NCI-H345 (cell line): ENCODE measurements around the gene FBN1.

Experiments used
- DNase-seq: peaks from one replicate; lab custom pipeline; 2025; lab: John Stamatoyannopoulos, UW

The FBN1 gene

DNA sequence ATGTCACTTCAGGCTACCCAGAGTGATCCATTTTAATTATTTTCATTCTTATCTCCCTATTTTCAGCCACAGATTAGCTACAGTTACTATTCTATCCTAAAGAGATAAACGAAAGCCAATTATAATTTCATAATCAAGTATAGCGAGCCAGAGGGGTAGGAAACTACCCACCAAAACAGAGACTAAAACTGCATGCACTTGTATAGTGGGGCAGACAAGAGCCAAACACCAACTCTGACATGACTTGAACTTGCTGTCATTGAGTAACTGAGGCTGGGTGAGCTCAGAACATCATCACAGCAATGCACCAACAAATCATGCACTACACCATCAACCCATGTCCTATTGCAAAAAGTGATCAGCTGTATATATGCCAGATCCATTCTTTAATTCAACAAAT lies 64.8 kb downstream of the FBN1 start:
- DNase-seq = no peak

DNA sequence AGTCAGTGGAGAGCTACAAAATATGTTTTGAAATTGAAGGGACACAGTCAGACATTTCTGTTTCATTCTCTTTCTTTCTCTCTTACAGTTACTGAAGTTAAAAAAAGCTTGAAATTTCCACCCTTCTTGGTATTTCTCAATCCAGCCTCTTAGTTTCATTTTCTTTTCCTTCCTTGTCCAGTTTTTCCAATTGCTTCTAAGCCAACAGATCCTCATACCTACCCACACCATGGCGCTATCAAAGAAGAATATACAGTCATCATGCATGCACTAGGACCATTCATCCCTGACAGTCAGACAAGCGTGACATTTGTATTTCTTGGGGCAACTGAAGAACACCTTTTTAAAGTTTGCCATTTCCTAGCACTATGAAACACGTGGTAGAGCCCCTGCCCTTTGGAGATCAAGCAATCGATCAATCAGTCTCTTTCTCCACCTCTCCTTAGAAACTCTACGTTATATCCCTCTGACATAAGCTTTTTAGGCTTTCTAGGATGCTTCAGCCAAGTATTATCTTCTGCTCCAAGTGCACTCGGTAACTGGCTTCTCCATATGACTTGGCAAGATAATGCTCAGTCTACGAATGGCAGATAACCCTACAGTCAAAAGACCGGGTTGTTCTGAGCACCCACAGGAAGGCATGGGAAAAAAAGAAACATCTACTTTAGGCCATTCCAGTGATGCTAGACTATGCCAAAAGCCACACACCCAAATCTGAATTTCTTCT lies 65.4 kb downstream of the FBN1 start:
- no peak for DNase-seq

DNA sequence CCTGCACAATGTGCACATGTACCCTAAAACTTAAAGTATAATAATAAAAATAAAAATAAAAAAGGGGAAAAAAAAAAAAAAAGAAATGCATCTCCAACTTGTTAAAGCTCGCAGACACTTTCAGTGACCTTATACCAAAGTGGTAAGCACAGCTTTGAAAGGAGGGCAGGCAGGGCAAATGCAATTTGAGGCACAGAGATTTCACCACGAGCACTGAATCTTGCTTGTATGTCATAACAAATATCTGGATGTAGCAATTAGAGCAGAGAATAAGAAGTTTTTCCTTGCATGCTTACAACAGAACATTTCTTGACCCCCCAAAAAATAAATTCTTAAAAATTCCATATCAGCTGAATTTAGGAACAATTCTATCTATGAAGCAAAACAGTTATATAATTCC lies 66.5 kb downstream of the FBN1 start:
- no peak for DNase-seq

DNA sequence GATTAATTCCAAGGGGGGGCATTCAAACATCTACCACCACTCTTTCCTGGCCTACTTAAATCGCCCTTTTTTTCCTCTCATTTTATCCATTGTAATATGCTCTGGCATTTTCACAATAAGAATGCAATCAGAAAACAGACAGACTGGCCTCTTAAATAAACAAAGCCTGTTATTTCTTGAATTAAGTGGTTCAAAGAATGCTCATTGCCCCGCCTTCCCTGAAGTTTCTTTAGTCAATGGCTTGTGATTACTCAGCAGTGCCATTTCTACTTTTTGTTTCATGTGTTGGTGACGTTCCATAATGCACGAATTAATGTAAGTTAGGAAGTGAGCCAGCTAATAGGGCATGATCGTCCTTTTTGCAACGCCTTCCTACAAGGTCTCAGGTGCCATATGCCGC lies 68.0 kb downstream of the FBN1 start:
- no peak for DNase-seq

DNA sequence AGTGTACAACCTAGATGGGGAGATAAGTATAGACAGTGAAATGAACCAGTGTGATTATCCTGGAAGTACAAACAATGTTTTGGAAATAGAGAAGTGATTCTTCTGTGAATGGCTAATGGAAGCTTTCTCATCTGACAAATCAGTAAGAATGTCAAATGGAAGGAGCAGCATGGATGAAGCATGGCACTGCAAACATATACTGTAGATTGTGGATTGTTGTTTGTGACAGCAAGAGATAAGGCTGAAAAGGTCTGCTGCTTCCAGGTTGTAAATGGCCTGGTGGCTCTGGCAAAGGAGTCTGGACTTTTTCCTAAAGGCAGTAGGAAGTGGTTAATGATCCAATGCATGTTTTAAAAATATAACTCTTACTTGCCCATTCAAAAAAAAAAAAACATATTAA lies 71.3 kb downstream of the FBN1 start:
- DNase-seq = no peak

DNA sequence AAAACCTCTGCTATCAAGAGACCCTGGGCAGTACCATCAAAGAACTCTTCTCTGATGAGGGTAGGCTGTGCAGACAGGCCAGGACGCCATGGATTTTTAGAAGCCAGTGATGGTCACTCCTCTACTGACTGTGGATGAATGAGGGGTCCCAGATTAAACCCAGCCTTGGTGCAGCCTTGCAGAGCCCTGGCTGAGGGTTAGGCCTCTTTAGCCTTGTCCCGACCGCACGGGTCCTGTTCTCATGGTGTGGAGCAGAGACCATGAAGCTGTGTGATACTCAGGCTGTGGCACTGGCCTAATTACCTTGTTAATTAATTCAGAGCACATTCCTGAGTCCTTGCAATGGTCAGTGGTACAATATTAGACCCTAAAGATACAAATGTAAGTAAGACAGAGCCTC lies 71.7 kb downstream of the FBN1 start:
- DNase-seq = no peak

DNA sequence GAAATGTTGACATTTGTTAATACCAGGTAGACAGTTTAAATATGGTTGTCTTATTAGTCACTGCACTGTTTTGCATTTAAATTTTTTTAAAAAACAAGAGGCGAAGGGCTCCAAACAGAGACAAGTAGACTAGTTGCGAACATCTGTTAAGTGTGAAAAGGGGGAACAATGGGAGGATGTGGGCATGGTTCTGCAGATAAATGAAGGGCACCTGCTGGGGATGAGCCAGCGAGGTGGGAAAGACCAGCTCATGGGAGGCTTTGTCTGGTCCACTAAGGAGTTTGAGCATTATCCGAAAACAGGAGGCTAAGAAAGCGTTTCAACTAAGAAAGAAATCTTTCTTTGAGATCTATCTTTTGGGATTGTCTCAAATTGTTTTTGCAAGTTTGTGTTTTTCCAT lies 72.7 kb downstream of the FBN1 start:
- no peak for DNase-seq

DNA sequence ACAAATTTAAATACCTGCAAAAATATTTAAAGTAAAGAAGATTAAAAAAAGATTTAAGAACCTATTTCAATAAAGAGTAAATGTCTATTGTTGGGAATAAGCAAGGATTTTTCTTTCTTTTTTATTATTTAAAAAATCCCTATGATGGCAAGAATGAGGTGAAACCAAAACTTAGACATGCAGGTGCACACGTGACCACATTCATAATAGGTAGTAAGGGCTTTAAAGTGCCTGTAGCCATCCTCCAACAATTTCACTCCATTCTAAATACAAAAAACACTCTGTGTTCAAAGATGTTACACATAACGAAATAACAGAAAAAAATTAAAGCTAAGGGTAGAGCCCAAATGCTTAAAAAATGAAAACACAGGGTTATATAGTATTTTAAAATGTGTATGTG lies 74.0 kb downstream of the FBN1 start:
- no peak for DNase-seq

DNA sequence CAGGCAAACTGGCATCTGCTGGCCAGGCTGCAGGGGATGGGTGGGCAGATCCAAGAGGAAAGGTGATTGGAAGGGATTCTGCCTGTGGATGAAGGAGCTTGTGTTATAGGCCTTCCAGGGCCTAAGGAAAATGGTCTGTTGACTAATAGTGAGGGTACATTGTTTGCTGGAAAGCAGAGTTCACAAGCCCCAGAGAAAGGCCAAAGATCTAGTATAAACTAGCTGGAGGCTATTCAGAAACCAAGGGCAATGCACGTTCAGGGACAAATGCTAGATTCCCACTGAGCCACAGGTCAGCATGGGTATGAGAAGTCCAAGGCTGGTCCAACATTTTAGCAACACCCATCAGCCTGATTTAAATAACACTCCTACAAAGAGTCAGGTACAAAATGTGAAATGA lies 74.7 kb downstream of the FBN1 start:
- DNase-seq = no peak

DNA sequence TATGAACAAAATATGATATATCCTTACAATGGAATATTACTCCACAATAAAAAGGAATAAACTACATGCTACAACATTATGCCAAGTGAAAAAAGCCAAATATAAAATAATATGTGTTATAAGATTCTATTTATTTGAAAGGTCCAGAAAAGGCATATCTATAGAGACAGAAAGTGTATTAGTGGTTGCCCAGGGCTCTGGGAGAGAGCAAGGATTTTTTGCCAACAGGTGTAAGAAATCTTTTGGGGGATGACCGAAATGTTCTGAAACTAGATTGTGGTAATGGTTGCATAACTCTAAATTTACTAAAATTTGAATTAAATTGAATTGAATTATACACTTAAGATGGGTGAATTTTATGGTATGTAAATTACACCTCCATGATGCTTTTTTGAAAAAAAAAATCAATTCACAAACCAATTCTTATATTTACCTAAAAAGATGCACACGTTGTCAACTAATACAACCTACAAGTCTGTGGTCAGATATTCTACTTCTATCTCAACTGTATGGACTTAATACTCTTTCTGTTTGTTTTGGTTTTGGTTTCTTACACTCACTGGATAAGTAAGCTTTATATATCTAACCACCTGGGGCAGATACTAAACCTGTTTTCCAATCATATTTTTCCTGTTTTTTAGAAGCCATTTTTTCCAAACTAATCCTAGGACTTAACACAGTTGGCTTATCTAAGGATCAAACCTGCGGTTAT lies 75.8 kb downstream of the FBN1 start:
- DNase-seq = no peak

DNA sequence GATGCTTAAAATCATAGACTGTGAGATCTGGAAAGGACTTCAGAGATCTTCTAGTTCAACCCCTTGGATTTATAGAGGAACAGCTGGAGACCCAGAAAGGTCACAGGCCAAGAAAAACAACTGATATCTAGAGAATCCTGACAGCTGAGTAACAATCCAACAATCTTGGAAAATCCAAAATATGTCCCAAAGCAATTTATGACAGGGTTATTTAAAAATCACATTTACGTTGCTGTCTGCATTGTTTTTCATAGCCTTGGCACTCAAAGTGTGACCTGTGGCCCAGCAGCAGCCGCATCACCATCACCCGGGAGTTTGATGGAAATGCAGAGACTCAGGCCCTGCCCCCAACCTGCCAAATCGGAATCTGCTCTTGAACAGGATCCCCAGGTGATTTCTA lies 78.8 kb downstream of the FBN1 start:
- no peak for DNase-seq

DNA sequence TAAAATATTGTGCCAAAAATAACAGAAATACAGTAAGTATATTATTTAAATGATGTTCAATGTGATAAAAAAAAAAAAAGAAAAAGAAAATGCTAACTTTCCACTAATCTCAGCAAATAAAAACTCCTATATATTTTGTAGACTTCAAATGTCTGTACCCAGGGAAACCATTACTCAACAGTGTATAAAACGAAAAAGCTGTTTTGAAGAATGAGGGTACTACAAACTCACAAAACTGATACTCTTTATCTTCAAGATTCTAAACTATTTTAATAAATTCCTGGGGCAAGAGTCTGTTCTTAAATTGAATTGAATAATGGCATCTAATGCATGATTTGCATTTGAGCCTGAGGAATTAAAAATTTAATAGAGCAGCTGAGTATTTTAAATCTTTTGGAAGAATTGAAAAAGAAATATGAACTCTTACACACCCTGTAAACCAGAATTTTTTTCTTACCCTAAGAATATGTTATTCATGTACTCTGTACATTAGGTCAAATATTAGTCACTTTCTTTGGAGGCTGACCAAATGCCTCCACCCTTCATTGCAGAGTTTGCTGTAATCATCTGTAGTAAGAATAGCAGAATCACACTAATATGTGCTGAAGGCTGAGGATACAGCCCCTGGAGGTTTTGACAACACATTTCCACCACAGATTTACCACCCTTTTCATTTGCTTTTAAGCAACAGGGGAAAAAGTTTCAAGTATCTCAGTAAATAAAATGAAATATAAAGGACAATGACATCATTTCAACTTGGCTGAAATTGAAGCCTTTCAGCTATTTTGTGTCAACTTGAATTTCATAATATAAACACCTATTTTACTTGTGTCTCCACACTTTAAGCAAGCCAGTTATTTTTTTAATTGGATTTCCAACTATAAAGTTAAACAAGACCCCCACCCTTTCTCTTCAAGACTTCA lies 79.7 kb downstream of the FBN1 start:
- no peak for DNase-seq

DNA sequence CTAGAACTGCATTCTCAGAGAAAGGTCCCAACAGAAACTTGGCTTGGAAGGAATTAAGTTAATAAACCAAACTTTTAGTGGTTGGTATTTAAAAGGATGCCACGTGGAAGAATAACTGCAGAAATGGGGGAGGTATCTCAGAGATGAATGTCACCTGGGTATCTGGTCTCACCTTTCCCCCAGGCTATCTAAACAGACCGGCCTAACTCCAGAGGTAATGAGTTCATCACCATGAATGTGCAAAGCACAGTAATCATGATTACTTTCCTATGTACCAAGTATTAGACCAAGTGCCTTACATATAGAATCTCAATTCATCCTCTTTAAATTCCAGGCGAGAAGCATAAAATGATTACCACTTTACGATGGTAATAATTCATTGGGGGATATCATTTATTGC lies 80.8 kb downstream of the FBN1 start:
- DNase-seq = no peak

DNA sequence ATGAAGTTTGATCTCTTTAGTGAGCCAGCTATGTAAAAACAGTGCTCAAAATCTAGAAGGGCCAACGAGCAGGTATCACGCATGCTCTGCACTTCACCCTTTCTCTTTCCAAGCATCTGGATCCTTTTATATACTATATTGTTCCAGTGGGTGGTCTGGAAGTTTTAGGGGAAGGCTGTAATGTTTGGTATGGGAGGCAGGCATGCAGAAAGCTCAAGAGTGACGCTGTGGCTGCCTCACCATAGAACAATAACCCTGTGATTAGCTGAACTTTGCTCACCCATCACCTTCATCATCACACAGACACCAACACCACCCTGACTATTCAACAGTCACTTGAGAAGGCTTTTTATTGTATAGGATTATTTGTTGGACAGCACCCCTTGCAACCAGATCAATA lies 81.6 kb downstream of the FBN1 start:
- DNase-seq = no peak

DNA sequence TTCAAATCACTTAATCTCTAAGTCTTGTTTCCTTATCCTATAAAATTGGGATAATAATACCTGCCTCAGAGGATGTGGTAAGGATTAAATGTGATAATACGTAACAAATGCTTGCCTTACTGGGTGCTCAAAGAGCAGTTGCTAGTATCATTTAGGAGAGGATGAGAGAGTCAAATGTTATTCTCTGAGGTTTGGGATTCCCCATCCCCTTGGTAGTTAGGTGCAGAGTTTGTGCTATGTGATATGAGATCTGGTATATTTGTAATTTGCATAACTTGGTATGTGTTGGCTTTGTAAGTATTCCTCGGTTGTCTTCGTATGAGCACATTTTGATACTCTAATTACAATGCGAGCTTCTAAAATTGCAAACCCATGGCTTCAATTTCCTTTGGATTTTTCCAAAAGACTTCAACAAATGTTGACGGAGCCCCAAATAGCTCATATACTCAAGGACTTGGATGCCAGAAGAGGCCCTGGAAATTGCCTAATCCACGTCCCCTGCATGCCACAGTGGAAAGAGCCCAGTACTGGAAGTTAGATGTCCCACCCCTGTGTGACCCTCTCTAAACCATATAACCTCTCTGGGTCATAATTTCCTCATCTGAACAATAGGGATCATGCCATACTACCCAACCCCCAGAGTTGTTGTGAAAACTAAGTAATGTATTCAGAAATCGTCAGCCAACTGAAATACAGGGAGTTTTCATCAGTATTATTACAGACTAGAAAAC lies 85.0 kb downstream of the FBN1 start:
- DNase-seq = no peak

DNA sequence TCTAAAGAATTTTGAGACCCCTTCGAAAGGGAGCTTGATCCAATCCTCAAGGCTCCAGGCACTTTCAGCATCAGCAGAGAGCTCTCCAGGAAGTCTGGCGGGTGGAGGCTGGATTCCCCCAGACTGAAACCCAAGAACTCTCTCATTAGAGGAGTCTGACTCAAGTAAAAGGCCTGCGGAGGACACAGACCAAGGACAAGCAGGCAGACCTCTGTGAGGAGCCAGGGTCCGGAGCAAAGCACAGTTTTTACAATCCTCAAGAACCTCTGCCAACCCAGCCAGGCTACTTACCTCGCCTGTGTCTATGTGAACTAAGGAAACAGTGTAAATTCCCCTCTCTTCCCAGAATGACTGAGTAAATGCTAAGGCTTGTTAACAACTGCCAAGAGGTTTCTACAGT lies 86.2 kb downstream of the FBN1 start:
- DNase-seq = no peak

DNA sequence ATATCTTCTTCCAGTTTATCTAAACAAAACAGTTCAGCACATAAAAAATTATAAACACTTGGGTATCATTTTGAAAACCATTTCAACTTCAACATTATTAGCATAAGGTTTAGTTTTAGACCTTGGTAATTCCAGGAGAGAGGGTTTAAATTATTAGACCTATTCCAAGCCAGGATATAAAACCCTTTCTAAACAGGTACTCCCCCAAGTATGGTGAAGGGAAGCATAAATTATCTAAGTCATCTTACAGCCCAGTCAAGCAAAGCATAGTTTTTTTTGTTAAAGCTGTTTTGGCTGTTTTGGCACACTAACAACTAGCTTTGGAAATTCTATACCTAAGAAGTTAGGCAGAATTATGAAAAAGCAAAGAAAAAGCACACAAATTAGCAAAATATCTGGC lies 87.3 kb downstream of the FBN1 start:
- DNase-seq = no peak

DNA sequence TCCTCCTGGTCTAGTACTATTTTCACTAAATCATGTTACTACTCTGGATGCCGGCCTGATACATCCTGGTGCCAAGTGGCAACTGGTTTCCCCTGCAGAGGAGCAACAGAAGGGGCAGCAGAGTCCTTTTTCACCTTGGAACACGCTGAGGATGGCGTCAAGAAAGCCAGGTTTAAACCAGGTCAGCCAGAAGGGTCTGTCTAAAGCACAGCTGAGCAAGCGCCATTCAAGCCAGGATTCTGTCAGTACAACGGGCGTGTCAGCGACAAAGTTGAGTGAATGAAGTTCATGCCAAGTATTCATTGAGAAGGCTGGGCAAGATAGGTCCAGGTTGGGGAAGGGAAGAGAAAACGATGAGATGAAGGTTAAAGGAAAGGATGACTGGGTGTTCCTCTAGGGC lies 88.2 kb downstream of the FBN1 start:
- DNase-seq = no peak

DNA sequence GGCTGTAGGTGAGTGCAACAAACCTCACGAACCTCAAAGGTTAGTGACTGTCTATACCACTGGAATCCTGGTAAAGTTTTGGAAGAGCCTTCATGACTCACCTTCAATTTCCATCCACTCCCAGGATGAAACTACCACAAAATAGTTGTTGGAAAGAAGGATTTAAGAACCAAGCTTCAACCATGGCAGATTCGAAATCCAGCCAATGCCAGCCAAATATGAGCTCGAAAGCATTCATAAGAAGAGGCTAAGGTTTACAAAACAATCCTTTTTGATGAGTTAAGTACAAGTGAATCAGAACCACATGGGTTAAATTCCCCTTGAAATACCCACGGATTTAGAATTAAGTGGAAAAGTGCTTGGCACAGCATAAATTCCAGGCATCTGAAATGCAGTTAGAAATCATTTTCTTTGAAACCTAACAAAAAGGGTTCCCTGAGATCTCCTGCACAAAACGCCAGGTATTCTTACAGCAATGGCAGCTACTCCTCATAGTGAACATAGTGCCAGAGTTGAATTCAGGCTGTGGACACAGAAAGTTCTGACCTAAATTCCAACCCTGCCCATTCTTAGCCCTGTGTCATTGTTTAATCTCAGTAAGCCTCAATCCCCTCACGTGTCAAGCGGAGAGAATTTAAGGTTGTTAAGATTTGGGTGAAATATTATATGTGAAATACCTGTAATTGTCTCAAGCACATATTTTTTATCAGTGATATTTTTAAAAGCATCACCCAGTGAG lies 89.2 kb downstream of the FBN1 start:
- DNase-seq = no peak

DNA sequence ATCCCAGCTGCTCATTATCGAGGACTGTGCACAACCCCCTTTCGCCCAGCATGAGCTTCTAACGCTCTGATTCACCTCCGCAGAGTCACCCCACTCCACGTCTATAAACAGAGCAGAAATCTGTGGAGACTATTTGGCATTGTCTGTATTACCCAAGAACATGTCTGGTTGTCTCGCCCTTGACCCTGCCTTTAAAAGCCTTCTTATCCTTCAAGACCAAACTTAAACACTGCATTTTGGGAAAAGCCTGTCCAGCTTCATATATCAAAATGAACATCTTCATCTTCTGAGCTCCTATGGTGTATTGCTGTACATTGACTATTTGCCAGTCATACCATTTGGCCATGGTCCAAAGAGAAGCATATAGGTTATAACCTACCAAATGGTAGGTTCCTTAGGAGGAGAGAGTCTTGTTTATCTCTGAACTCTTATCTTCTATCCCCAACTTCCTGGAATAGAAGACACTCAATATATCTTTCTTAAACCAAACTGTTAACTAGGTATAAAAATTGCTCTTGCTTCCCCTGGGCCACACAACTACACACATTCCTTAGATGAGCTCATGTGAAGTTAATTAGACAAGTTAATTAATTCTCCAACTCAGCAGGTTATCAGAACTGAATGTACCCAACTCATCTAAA lies 90.1 kb downstream of the FBN1 start:
- DNase-seq = no peak

DNA sequence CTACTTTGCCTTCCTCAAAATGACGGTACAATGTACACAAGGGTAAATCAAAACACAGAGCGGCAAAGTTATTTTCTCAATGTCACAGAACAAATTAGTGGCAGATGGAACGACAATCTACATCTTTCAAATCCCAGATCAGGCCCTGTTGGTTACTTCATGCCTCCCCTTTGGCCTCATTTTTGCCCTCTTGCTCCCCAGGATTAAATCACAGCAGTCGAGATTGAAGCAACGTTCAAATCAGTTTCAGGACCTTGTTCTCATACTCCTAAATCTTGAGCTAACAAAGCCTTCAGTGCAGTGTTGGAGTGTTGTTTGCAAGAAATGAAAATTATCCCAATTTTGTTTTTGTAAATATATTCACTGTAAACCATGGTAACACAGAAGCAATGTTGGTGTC lies 91.4 kb downstream of the FBN1 start:
- no peak for DNase-seq
